HG03280 (cell line): ENCODE results near the gene G0S2.

Source experiments
- ATAC-seq: cut with Tn5 transposase; IDR thresholded peaks from one replicate; pipeline ENCODE4 v1.9.1; 2021; ENCODE audit warnings: mild to moderate bottlenecking, moderate library complexity; ENCODE audit not compliant: unreplicated experiment

Gene G0S2, protein sequence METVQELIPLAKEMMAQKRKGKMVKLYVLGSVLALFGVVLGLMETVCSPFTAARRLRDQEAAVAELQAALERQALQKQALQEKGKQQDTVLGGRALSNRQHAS

DNA sequence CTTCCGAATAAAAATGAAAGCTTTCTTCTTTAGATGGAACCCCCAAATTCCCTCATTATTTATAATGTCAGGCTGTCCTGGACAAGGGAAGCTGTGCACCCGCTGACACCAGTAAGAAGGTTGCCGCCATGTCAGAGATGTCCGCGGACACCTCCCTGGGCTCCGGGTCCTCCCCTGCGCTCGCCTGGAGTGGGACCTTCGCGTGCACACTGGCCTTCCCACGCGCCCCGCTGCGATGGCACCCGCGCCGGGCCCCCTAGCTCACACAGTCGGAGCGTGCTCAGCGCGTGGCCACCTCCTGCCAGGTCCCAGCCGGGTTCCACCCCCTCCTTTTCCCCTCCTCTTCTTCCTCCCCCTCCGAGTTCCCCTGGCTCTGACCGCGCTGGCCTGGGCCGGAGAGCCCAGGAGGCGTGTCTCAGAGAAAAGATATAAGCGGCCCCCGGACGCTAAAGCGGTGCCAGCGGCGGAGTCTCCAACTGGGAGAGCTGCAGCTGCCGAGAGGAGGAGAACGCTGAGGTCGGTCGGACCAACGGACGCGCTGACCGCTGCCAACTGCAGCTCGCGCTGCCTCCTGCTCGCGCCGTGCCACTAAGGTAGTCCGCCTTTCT lies at the start of gene G0S2:
Gene G0S2, plus strand, starts transcription at position 456 of the 608 bp plus-strand sequence. CDS start 273 bp downstream, outside the sequence.
- ATAC-seq = no peak

DNA sequence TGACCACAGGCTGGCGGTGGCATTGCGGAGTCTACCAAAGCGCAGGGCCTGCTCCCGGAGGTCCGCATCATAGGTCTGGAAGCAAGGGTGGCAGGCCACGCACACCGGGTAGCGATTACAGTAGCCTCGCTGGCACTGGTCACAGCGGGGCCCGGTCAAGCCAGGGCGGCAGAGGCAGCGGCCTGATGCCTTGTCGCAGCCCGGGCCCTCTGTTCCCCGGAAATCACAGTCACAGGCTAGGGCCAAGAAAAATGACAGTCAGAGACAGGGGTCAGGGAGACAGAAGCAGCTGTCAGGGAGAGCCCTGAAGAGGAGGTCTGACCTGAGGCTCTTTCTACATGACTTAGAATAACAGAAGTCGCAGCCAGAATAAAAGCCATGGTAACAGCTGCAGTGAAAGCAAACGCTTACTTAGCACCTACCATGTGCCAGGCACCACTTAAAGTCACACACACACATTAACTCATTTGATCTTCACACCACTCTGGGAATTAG lies 49.4 kb upstream of the G0S2 start:
- ATAC-seq = no peak

DNA sequence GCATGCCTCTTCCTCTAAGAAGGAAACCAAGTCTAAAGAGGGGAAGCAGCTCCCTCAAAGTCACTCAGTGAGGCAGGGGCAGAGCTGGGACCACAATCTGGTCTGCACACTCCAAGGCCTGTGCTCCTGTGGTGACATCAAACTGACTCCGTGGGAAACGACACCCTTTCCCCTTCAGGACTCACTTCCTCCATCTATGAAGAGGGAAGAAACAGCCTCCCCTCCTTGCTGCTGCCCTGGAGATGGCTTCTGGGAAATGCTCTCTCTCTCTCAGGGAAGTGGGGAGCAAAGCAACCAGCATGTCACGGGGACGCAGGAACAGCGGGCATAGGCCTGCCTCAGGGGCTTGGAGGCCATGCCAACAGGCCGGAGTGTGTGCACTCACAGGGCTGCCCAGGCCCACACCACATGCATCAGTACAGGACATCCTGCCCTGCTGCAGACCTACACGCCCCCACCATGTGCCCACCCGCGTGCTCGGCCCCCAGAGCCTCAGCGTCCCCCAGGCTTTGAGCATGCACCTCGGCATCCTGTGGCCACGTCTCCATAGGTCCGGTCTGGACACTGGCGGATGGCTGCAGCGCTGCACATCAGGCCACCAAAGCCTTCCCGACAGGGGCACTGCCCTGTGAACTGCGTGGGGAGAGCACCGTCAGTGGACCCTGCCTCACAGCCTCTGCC lies 48.7 kb upstream of the G0S2 start:
- ATAC-seq = no peak

DNA sequence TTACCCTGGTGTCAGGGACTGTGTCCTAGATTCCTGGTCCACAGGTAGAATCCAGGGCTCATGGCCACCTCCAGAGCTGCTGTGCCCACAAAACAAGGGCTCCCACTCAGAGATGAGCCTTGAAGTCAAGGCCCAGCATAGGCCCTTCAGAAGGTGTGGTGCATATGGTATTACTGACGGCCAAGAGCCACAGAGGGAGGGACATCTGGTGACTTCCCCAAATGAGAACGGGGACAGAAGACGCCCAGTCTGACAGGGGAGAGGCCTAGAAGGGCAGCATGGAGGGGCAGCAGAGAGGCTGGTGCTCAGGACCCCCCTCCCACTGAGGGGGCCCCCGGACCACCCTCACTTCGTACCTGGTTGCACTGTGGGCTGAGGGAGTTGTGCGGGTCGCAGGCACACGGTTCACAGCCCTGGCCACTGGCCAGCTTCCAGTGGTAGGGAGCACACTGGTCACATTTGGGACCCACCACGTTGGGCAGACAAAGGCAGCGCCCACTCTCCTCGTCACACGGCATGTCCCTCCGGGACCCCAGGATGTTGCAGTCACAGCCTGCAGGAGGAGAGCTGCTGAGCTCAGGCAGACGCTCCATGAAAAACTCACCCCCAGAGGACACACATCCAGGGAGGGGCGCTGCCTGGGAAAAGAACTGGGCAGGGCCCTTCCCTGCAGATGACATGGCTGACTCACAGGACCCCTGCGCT lies 48.0 kb upstream of the G0S2 start:
- peak; percentile 23 for ATAC-seq

DNA sequence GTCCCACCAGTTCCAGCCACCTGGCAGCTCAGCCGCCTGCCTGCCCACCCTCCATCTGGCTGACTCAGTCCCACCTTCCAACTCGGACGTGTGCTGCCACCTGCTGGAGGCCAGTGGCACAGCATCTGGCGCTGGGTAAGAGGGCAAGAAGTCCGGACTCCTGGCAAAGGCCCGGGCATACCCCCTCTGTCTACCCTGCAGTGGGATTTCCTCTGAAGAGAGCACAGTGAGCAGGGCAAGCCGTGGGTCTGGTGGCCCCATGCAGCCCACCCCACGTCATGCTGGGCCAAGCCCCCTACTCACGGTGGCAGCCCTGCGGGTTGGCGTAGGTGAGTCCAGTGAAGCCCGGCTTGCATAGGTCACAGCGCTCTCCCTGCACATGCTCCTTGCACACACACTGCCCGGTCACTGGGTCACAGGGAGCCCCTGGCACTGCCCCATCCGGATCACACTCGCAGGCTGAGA lies 47.4 kb upstream of the G0S2 start:
- peak; percentile 79 for ATAC-seq

DNA sequence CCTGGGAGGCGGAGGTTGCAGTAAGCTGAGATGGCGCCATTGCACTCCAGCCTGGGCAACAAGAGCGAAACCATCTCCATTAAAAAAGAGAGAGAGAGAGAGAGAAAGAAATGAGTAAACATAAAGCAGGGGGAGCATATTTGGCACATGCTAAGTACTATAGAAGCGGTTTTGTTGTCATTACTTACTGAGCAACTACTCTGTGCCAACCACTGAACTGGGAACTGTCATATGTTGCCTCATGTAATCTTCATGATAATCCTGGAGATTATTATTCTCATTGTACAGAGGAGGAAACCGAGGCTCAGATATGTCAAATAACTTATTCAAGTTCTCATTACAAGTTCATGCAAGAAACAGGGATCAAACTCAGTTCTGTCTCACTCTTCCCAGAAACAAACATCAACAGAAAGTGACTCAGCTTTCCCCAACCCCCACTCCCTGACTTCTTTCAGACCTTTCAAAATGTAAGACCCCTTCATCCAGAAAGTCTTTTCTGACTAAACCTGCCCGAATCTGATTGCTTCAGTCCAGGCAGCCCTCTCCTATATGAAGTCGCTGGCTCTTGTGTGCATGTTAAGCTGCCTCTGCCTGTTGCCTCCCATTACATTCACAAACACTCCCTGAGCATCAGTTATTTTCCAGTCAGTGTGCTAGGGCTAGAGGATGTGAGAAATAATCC lies 46.5 kb upstream of the G0S2 start:
- ATAC-seq = no peak

DNA sequence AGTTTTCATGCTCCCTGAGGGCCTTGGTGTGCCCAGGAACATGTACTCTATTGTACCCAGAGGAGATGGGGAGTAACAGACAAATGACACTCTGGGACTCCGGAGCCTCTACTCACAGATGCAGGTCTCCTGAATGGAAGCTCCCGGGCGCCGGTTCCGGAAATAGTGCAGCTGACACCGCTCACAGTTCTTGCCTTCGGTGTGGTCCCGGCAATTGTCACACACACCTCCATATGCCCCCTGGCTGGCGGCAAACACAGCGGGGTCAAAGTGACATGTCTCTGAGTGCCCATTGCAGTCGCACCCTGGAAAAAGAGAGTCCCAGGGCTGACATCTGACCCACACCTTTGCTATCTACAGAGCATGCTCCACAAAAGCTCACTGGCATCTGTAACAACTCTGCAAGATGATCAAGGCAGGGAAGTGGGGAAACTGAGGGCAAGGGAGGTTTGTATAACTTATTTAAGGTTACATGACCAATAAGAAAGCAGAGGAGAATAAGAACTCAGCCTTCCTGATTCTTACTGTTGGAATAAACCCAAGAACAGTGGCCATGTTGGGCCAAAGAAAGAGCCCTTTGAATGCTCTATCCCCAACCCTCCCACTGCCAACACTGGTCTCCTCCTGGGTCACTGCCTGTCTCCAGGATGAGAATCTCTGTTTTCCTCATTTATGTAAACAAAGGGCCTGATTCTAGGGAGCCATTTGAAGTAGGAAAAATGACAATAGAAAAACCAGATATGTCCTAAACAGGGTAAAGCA lies 45.4 kb upstream of the G0S2 start:
- ATAC-seq = no peak

DNA sequence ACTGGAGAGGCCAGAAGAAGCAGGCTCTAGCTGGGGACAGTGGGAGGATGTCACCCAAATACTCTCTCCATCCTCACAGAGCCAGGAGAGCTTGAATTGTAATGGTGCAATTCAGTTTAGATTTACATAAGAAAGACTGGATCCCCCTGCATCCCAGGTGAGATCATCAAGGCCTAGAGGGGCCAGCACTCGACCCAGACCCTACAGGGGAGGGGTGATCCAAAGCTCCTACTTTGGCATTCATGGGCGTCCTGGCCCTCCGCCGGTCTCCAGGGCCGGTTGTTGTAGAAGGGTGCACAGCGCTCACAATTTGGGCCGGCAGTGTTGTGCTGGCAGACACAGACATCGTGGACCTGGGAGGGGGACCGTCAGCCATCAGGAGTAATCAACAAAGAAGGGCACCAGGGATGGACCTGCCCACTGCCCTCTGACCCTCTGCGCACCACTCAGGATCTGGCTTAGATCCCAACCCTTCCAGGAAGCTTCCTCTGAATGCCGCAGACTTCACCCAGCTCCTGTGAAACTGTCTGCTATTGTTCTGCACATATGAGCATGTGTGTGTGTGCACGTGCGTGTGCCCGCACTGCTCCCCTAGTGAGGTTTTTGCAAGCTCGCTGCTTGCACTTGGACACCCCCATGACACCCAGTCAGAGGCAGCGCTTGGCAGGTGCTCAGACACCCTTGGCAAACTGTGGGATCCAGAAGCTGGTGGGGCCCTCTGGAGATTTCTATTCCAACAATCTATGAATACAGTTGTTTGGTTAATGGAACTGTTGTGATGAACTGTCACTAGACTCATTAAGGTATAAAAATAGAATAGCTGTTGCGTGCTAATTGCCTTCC lies 44.6 kb upstream of the G0S2 start:
- no peak for ATAC-seq

DNA sequence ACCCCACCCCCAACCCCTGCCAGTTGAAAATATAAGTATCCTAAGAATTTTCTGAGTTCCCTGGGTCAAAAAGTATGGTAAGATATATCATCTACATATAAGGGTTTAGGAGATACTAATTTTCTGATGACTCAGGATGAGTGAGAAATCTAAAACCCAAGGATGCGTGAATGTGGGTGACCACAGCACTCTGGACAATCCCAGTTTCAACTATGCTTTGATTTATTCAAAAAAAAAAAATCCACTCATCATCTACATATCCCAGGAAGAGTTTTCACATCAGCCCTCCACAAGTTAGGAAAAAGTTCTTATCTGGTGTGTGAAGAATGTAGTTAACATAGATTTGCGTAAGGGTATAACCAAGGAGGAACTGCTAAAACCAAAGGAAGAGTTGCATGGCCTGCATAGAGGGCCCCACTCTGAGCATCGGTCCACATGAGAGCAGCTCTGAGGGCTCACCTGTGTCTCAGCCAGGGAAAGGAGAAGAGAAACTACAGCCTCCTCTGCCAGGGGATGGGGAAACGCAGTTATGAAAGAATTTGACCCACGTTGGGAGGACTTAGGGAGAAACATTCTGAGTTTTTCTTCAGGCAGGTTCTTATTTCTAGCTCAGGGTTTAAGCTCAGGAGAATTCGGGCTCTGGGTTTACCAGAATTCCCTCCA lies 41.7 kb upstream of the G0S2 start:
- ATAC-seq = no peak

DNA sequence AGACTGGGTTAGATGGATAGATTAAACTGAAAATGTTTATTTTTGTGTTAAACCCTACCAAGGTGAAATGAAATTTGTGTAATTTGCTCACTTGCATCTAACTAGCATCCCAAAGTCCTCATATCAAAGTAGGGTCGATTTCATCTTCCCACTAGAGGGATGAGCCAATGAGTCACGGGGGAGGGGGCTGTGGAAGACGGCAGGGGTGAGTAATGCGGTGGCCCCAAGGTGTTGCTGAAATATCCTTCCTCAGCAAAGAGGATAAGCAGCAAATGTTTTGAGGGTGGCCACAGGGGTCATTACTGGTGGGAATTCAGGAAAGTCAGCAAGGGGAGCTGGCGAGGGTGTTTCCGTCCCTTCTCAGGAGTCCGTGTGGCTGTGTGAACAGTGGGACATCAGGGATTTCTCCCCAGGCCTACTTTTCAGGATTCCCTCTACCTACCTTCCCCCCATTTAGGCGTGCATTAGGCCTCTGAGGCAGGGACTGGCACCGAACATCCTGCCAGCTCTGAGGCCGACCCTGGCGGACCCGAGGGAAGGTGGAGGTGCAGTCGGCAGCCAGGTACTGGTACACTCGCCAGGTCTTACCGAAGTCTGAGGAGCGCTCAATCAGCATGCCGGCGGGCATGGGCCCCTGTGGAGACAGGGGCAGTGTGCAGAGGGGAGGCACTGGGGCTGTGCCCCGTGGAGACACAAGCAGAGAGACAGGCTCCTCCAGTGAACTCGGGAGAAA lies 41.0 kb upstream of the G0S2 start:
- ATAC-seq = no peak

DNA sequence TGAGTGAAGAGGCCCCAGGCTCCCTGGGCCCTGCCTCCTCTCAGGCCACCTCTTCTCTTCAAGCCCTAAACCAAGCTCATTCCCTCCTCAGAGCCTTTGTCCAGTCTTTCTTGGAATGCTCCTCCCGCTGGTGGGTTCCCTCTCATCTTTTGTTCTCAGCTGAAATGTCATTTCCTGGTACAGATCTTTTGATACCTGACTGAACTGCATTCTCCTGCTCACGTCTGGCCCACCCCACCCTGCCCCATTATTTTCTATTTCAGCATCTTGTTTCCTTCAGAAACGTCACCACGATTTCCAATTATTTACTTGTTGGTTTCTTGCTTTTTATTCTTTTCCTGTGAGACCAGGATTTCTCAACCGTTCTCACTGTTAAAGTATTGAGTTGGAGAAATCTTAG lies 39.4 kb upstream of the G0S2 start:
- ATAC-seq = no peak

DNA sequence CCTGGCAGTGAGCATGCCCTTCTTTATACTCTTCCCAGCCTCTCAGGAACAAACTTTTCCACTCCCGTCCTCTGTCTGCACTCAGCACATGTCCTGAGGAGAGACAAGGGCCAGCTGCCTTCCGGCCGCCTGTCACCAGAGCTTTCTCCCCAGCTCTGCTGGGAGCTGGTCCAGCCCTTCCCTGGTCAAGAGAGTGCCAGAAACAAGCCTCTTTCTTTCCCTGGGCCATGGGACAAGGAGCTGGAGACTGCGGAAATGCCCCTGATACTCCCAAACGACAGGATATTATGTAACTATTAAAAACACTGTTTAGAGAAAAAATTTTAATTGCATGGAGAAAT lies 33.4 kb upstream of the G0S2 start:
- no peak for ATAC-seq

DNA sequence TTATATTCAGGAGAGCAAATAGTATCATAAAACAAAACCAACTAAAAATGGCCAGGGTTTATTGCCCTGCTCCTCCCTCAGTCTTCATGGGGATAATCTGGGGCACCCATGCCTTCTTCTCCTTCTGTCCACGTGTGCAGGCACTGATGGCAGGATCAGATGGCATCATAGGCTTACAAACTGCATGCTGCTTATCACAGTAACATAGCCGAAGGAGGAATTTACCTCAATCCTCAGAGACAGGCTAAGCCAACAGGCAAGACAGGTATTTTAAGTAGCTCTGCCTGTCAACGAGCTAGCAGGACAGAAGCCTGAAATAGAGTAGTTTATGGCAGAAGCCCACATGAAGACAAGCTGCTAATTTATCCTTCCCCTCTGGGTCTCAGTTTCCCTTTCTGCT lies 32.4 kb upstream of the G0S2 start:
- ATAC-seq = no peak

DNA sequence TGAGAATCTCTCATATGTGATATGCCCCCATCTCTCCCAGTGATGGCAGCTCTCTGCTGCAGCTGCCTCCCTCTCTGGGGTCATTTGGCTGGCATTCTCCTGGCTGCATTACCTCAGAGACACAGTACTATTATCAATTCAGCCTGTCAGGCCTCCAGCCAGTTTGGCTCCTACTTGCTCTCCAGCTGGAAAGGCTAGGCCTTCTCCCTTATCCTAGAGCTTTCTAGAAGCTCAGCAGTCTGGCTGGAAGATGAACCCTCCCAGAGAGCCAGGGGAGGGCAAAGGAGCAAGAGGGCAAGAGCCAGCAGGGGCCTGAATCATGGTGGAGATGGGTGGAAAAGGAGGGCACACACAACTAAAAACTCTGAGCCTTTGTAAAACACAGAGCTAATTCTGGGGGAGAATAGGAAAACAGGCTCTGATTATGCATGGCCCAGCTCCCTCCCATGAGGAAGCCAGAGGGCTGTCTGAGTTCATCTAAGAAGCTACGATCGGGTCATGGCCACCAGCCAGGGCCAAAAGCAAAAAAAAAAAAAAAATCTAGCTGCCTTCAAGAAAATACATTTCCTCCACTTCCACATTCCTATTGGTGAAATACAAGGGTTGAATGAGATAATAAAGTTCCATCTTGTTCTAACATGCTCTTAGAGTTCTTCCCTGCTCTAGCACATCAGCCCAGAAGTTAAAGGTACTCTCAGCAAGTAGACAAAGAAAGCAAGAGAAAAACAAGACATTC lies 31.8 kb upstream of the G0S2 start:
- ATAC-seq = no peak

DNA sequence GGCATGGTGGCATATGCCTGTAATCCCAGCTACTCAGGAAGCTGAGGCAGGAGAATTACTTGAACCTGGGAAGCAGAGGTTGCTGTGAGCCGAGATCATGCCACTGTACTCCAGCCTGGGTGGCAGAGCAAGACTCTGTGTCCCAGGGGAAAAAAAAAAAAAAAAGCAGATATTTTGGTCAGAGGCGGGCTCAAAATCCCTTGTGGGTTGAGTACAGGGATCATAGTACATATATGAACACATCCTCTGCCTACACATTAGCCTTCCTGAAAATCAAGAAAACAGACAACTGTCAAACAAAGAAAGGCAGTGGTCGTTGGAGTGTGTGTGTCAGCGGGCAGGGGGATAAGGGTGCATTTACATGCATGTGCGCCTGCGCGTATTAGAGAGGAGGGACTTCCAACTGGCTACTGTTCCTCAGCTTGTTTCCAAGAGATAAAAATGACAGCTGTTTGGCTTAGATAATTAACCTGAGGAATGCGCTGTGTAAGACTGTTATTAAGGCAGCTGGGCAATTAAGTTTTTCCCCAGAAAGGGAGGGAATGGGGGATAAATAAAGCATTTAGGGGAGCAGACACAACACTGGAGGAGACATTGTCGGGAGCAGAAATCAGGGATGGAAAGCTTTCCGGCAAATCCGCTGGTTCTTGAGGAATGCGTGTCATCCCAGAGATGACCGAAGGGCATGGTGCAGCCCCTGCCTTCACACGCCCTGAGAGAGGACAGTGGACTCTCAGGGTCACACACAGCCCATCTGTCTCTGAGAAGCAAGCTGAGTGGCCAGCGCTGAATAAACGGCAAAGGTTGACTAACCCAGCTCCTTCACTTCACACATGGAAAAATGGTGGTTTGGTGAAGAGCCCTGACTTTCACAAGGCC lies 29.4 kb upstream of the G0S2 start:
- ATAC-seq = no peak

DNA sequence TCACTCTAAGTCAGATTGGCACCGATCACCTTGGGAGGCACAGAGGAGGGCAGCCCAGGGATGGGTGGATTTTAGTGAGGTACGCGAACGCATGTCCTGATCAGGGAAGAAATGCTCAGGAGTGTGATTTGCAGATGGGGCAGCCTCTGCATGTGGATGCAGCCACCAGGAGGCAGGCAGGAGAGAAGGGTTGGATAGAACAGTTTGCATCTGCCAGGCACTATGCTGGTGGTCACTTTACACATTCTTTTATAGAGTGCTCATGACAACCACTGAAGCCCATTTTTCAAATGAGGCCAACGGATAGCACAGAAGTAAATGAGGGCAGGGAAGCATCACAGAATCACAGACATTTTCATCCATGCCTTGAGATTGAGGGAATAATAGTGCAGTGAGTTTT lies 28.7 kb upstream of the G0S2 start:
- no peak for ATAC-seq

DNA sequence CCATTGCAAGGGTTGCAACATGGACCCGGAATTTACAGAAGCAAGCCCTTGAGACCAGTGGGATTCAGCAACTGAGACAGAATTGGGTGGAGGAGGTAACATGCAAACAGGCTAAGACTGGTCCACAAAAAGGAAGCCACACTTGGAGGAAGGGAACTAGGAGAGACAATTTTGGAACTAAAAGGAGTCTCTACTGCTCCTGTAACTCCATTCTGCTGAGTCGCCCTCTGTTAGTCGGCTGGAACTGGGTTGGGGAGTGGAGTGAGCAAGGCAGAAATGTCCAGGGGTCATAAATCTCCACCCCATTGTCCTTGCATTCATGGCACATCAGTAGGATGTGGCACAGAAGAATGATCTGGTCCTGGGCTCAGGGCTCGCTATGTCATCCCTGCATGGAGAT lies 28.1 kb upstream of the G0S2 start:
- no peak for ATAC-seq
